Sigmoid colon (tissue), 4 donors: ENCODE measurements around the gene CAPN2.

Experiments used
- CTCF ChIP-seq, 4 experiments: fragments of 450-650 bp in 3 of 4; fragments of 200-600 bp in 1 of 4; IDR thresholded peaks; one replicate each; pipeline ENCODE4 v1.5.1; 2016 to 2019; ENCODE audit warnings: antibody characterized with exemption in 4 of 4, mild to moderate bottlenecking in 3 of 4, moderate library complexity in 2 of 4
- EP300 ChIP-seq, 4 donors: sonication (generic); formaldehyde crosslinking; IDR thresholded peaks; one replicate each; pipeline ENCODE4 v1.6.1; 2017; ENCODE audit warnings: antibody characterized with exemption in 4 of 4

GRCh38 chr1:223702735-223703667 lies 9.3 kb upstream of the CAPN2 start:
- TF ChIP-seq CTCF (IDR thresholded peaks at IDR 0.05) (no peak), EP300 (IDR thresholded peaks at IDR 0.05) (no peak)
